SK-N-SH (cell line): ENCODE measurements around the gene BABAM2. TPM values are rescaled to one million over a fixed set of nuclear protein-coding genes. Genes with fewer than 3 reads are reported as not detected.

ENCODE experiments used
- CTCF ChIA-PET: fragments of 300-600, 350-600 bp; formaldehyde crosslinking; extraction: SDS; loops from one replicate; lab custom pipeline; 2021; lab: Yijun Ruan, JAX
- POLR2A ChIA-PET: fragments of 350-600 bp; sonication (Branson Sonifier 250); formaldehyde crosslinking; extraction: SDS; loops from one replicate; lab custom pipeline; 2020; ENCODE audit warnings: antibody characterized with exemption, inconsistent platforms; lab: Yijun Ruan, JAX
- DNase-seq: peaks from one replicate; pipeline ENCODE4 v3.0.0; 2012
- H2AFZ ChIP-seq: fragments of 200-600 bp; sonication (generic); 2 replicates; pipeline ENCODE4 v1.8.1; 2016; ENCODE audit warnings: antibody characterized with exemption, mild to moderate bottlenecking, low read depth
- H3F3A ChIP-seq: fragments of 200-600 bp; sonication (generic); replicated peaks from 2 replicates; pipeline ENCODE3; 2016; ENCODE audit warnings: antibody characterized with exemption, mild to moderate bottlenecking; ENCODE audit not compliant: insufficient read depth
- H3K27ac ChIP-seq, 2 experiments: fragments of 200-500 bp in 1 of 2; fragments of 200-600 bp in 1 of 2; sonication (Bioruptor generic) in 1 of 2; sonication (generic), shearing (Covaris generic) in 1 of 2; 2 replicates each; pipeline versions ENCODE4 v1.5.1 to v1.6.1; 2014 to 2016; ENCODE audit warnings: low read depth in 2 of 2, inconsistent platforms in 1 of 2, low read length in 1 of 2, mild to moderate bottlenecking in 1 of 2, mixed read lengths in 1 of 2
- H3K27me3 ChIP-seq: fragments of 200-600 bp; sonication (generic), shearing (Covaris generic); 2 replicates; pipeline ENCODE4 v1.6.1; 2016; ENCODE audit warnings: mixed run types; ENCODE audit not compliant: insufficient read depth
- H3K36me3 ChIP-seq, 2 experiments: fragments of 200-500 bp in 1 of 2; fragments of 200-600 bp in 1 of 2; sonication (Bioruptor generic) in 1 of 2; sonication (generic) in 1 of 2; replicated peaks in 1 of 2; 2 replicates each; pipeline versions ENCODE3 to v1.5.1; 2014 to 2016; ENCODE audit warnings: low read length in 1 of 2, mild to moderate bottlenecking in 1 of 2; ENCODE audit not compliant: insufficient read depth in 2 of 2, control insufficient read depth in 1 of 2
- H3K4me1 ChIP-seq, 2 experiments: fragments of 200-500 bp in 1 of 2; fragments of 200-600 bp in 1 of 2; sonication (Bioruptor generic) in 1 of 2; sonication (generic), shearing (Covaris generic) in 1 of 2; 2 replicates each; pipeline versions ENCODE4 v1.5.1 to v1.6.1; 2014 to 2016; ENCODE audit warnings: low read depth in 1 of 2, low read length in 1 of 2, mixed run types in 1 of 2; ENCODE audit not compliant: insufficient read depth in 2 of 2, control insufficient read depth in 1 of 2
- H3K4me2 ChIP-seq: fragments of 200-600 bp; sonication (generic), shearing (Covaris generic); 2 replicates; pipeline ENCODE4 v1.6.1; 2017; ENCODE audit warnings: mixed run types
- H3K4me3 ChIP-seq, 2 experiments: fragments of 200-500 bp in 1 of 2; fragments of 200-600 bp in 1 of 2; sonication (Bioruptor generic) in 1 of 2; sonication (generic), shearing (Covaris generic) in 1 of 2; 2 replicates each; pipeline versions ENCODE4 v1.5.1 to v1.8.1; 2014 to 2016; ENCODE audit warnings: low read depth in 2 of 2, inconsistent platforms in 1 of 2, low read length in 1 of 2, mild to moderate bottlenecking in 1 of 2, mixed read lengths in 1 of 2, moderate library complexity in 1 of 2
- H3K79me2 ChIP-seq: fragments of 200-600 bp; sonication (generic); 2 replicates; pipeline ENCODE4 v1.8.1; 2017; ENCODE audit warnings: mild to moderate bottlenecking; ENCODE audit not compliant: insufficient read depth
- H3K9ac ChIP-seq: fragments of 200-600 bp; sonication (generic); 2 replicates; pipeline ENCODE4 v1.6.1; 2017; ENCODE audit warnings: mixed run types
- H3K9me2 ChIP-seq: fragments of 200-600 bp; sonication (generic); 2 replicates; pipeline ENCODE4 v1.6.1; 2017; ENCODE audit warnings: mixed run types
- H3K9me3 ChIP-seq: fragments of 200-600 bp; sonication (generic); 2 replicates; pipeline ENCODE4 v1.6.1; 2017; ENCODE audit warnings: mixed run types, mild to moderate bottlenecking, moderate library complexity
- H4K20me1 ChIP-seq: fragments of 200-600 bp; sonication (generic); 2 replicates; pipeline ENCODE4 v1.6.1; 2017; ENCODE audit warnings: mild to moderate bottlenecking, mixed run types; ENCODE audit not compliant: insufficient read depth
- CHD2 ChIP-seq: fragments of 150-350 bp; IDR thresholded peaks from 2 replicates; pipeline ENCODE4 v1.6.1; 2018; ENCODE audit warnings: low read length; ENCODE audit not compliant: partially characterized antibody
- ELF1 ChIP-seq: IDR thresholded peaks from 2 replicates; pipeline ENCODE4 v1.4.0; 2012
- FOXJ3 ChIP-seq: sonication (generic); formaldehyde crosslinking; IDR thresholded peaks from 2 replicates; pipeline ENCODE4 v1.5.1; 2020; ENCODE audit warnings: mild to moderate bottlenecking, missing genetic modification reagents
- FOXM1 ChIP-seq: IDR thresholded peaks from 2 replicates; pipeline ENCODE4 v1.4.0; 2012; ENCODE audit warnings: low read depth, mild to moderate bottlenecking
- JUND ChIP-seq: IDR thresholded peaks from 2 replicates; pipeline ENCODE4 v1.4.0; 2012
- MEF2A ChIP-seq: IDR thresholded peaks from 2 replicates; pipeline ENCODE4 v1.4.0; 2012; ENCODE audit warnings: low read depth, borderline replicate concordance
- MXI1 ChIP-seq: IDR thresholded peaks from 2 replicates; pipeline ENCODE4 v1.6.1; 2012; ENCODE audit warnings: mild to moderate bottlenecking, low read depth, low read length, improper control_type of control experiment
- POLR2AphosphoS5 ChIP-seq: IDR thresholded peaks from 2 replicates; pipeline ENCODE4 v1.6.1; 2012; ENCODE audit warnings: low read depth, low read length
- RFX5 ChIP-seq: IDR thresholded peaks from 2 replicates; pipeline ENCODE4 v1.6.1; 2012; ENCODE audit warnings: mild to moderate bottlenecking, improper control_type of control experiment, low read length
- RXRA ChIP-seq: IDR thresholded peaks from 2 replicates; pipeline ENCODE4 v1.4.0; 2012; ENCODE audit warnings: low read depth, mild to moderate bottlenecking, borderline replicate concordance
- SIN3A ChIP-seq: IDR thresholded peaks from 2 replicates; pipeline ENCODE4 v1.6.1; 2012; ENCODE audit warnings: low read depth, mild to moderate bottlenecking, low read length, moderate library complexity, borderline replicate concordance
- SMC3 ChIP-seq: IDR thresholded peaks from 2 replicates; pipeline ENCODE4 v1.6.1; 2012; ENCODE audit warnings: low read depth, low read length, improper control_type of control experiment
- TAF1 ChIP-seq: IDR thresholded peaks from 2 replicates; pipeline ENCODE4 v1.6.1; 2012; ENCODE audit warnings: low read depth, mild to moderate bottlenecking, low read length, moderate library complexity, borderline replicate concordance
- TCF12 ChIP-seq: IDR thresholded peaks from 2 replicates; pipeline ENCODE4 v1.4.0; 2012
- YY1 ChIP-seq: IDR thresholded peaks from 2 replicates; pipeline ENCODE4 v1.4.0; 2012; ENCODE audit warnings: low read depth, mild to moderate bottlenecking
- WGBS: methylation state at CpG from one replicate; pipeline ENCODE4 v1.1.6; 2017; ENCODE audit warnings: low lambda C conversion rate; 5-methylcytosine and 5-hydroxymethylcytosine counted together
- polyA plus RNA-seq, 3 experiments: library from polyadenylated mRNA; depleted of rRNA; stranded (reverse); fragments of >200 nt; gene quantifications; 2 replicates each; pipeline ENCODE4 v1.2.3, GENCODE V29; 2012
- TF ChIP-seq, protein P1 (sequence below): IDR thresholded peaks from 2 replicates; pipeline ENCODE4 v1.4.0; 2012; ENCODE audit warnings: low read depth, borderline replicate concordance
- TF ChIP-seq, protein P2 (sequence below): fragments of 200-600 bp; sonication (generic); IDR thresholded peaks from 2 replicates; pipeline ENCODE4 v1.6.1; 2017; ENCODE audit warnings: antibody characterized with exemption, mild to moderate bottlenecking, moderate library complexity
- TF ChIP-seq, protein P3 (sequence below): IDR thresholded peaks from 2 replicates; pipeline ENCODE4 v1.4.0; 2012; ENCODE audit warnings: low read depth, borderline replicate concordance
- TF ChIP-seq, protein P4 (sequence below): fragments of 150-350 bp; IDR thresholded peaks from 2 replicates; pipeline ENCODE4 v1.6.1; 2016; ENCODE audit warnings: mild to moderate bottlenecking, low read depth, low read length
- TF ChIP-seq, protein P5 (sequence below): IDR thresholded peaks from 2 replicates; pipeline ENCODE4 v1.4.0; 2012; ENCODE audit warnings: low read depth

The BABAM2 gene
- polyA plus RNA-seq, 1 of the 3 experiments (the other 2 are of a cell fraction), result 34.0 TPM

DNA sequence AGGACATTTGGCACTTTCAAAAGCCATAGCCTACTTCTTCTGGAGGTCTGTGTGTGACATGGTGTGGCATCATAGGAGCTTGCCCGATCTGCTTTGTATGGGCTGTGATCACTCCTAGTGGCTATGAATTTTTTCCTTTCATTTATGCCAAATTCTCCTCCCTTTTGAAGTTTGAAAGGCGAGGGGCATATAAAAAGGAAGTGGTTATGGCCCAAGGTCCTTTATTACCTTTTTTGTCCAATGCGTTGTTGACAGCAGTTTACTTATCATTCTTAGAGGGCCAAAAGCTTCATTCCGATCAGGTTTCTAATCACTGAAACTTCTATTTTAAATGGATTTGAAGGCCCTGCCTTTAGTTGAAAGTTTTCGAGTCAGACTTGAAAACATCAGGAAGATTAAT, 277.8 kb downstream of the BABAM2 start:
- H3K9me3 ChIP-seq, result no peaks in the 10 kb centered on the region
- DNase-seq, result no peak
- H3K9me2 ChIP-seq, result no peaks in the 10 kb centered on the region
- no peaks in the 10 kb centered on the region for H4K20me1 ChIP-seq
- no peak overlapping the region for H3K9ac ChIP-seq
- H3K4me3 ChIP-seq, result no peak overlapping the region
- H3K79me2 ChIP-seq, result no peaks in the 10 kb centered on the region
- ChIA-PET POLR2A (no interaction called here), CTCF (interaction anchor here (0.6 to 1.7 kb wide), 4 partner anchors 16 to 165 kb away, joined by 3 to 4 read pairs (median 4); no protein-coding TSS in a partner anchor)
- no peaks in the 10 kb centered on the region for H3F3A ChIP-seq
- H3K27ac ChIP-seq, result no peak overlapping the region
- H2AFZ ChIP-seq, result no peak overlapping the region
- no peak for TF ChIP-seq RXRA
- TF ChIP-seq, protein P1, sequence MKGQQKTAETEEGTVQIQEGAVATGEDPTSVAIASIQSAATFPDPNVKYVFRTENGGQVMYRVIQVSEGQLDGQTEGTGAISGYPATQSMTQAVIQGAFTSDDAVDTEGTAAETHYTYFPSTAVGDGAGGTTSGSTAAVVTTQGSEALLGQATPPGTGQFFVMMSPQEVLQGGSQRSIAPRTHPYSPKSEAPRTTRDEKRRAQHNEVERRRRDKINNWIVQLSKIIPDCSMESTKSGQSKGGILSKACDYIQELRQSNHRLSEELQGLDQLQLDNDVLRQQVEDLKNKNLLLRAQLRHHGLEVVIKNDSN, result no peak
- TF ChIP-seq CHD2, result no peak
- TF ChIP-seq MXI1, result no peak
- no peak for TF ChIP-seq FOXM1
- no peak for TF ChIP-seq TAF1
- no peak for TF ChIP-seq YY1
- TF ChIP-seq ELF1, result no peak
- no peak for TF ChIP-seq JUND
- TF ChIP-seq, protein P2, sequence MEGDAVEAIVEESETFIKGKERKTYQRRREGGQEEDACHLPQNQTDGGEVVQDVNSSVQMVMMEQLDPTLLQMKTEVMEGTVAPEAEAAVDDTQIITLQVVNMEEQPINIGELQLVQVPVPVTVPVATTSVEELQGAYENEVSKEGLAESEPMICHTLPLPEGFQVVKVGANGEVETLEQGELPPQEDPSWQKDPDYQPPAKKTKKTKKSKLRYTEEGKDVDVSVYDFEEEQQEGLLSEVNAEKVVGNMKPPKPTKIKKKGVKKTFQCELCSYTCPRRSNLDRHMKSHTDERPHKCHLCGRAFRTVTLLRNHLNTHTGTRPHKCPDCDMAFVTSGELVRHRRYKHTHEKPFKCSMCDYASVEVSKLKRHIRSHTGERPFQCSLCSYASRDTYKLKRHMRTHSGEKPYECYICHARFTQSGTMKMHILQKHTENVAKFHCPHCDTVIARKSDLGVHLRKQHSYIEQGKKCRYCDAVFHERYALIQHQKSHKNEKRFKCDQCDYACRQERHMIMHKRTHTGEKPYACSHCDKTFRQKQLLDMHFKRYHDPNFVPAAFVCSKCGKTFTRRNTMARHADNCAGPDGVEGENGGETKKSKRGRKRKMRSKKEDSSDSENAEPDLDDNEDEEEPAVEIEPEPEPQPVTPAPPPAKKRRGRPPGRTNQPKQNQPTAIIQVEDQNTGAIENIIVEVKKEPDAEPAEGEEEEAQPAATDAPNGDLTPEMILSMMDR, result no peak
- TF ChIP-seq SMC3, result no peak
- TF ChIP-seq FOXJ3 (CRISPR knock-in tag), result no peak
- TF ChIP-seq, all 33 proteins: peak for 0
- peaks cover 4 to 16% of the 10 kb centered on the region in 2 experiments; a peak in 3 of 4 replicates for H3K4me1 ChIP-seq
- H3K36me3 ChIP-seq, result no peaks in the 10 kb centered on the region
- no peaks in the 10 kb centered on the region for H3K27me3 ChIP-seq
- no peak overlapping the region for H3K4me2 ChIP-seq
- 89% methylated on average over 5 of the region's 5 CpGs for WGBS

DNA sequence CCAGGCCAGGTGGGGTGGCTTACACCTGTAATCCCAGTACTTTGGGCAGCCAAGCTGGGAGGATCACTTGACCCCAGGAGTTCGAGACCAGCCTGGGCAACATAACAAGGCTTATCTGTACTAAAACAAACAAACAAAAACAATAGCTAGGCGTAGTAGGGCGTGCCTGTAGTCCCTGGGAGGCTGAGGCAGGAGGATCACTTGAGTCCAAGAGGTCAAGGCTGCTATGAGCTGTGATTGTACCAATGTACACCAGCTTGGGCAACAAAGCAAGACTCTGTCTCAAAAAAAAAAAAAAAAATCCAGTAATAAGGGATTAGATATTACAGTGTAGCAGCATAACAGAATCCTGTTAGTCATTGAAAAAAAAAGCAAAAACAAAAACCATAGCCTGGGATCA, 279.0 kb downstream of the BABAM2 start:
- no peak for TF ChIP-seq POLR2AphosphoS5
- TF ChIP-seq, protein P1, result no peak
- TF ChIP-seq, protein P3, sequence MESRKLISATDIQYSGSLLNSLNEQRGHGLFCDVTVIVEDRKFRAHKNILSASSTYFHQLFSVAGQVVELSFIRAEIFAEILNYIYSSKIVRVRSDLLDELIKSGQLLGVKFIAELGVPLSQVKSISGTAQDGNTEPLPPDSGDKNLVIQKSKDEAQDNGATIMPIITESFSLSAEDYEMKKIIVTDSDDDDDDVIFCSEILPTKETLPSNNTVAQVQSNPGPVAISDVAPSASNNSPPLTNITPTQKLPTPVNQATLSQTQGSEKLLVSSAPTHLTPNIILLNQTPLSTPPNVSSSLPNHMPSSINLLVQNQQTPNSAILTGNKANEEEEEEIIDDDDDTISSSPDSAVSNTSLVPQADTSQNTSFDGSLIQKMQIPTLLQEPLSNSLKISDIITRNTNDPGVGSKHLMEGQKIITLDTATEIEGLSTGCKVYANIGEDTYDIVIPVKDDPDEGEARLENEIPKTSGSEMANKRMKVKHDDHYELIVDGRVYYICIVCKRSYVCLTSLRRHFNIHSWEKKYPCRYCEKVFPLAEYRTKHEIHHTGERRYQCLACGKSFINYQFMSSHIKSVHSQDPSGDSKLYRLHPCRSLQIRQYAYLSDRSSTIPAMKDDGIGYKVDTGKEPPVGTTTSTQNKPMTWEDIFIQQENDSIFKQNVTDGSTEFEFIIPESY, result no peak
- no peak for TF ChIP-seq RFX5
- no peak for TF ChIP-seq MEF2A
- TF ChIP-seq, protein P4, sequence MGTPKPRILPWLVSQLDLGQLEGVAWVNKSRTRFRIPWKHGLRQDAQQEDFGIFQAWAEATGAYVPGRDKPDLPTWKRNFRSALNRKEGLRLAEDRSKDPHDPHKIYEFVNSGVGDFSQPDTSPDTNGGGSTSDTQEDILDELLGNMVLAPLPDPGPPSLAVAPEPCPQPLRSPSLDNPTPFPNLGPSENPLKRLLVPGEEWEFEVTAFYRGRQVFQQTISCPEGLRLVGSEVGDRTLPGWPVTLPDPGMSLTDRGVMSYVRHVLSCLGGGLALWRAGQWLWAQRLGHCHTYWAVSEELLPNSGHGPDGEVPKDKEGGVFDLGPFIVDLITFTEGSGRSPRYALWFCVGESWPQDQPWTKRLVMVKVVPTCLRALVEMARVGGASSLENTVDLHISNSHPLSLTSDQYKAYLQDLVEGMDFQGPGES, result no peak
- TF ChIP-seq TCF12, result no peak
- no peak for TF ChIP-seq SIN3A
- TF ChIP-seq, protein P5, sequence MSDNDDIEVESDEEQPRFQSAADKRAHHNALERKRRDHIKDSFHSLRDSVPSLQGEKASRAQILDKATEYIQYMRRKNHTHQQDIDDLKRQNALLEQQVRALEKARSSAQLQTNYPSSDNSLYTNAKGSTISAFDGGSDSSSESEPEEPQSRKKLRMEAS, result no peak
- TF ChIP-seq YY1, result no peak
- no peak overlapping the region for H3K4me2 ChIP-seq
- no peaks in the 10 kb centered on the region for H4K20me1 ChIP-seq
- H2AFZ ChIP-seq, result no peak overlapping the region
- no peaks in the 10 kb centered on the region for H3K27me3 ChIP-seq
- H3K79me2 ChIP-seq, result no peaks in the 10 kb centered on the region
- no peak overlapping the region for H3K27ac ChIP-seq
- no peaks in the 10 kb centered on the region for H3K9me2 ChIP-seq
- ChIA-PET POLR2A (no interaction called here), CTCF (interaction anchor here (0.6 to 1.8 kb wide), 6 partner anchors 12 to 1995 kb away, joined by 3 to 6 read pairs (median 4); no protein-coding TSS in a partner anchor)
- no peak overlapping the region for H3K4me3 ChIP-seq
- peaks cover 4 to 5% of the 10 kb centered on the region in 2 experiments; a peak in 3 of 4 replicates for H3K4me1 ChIP-seq
- 88% methylated on average over 3 of the region's 3 CpGs for WGBS
- H3K9ac ChIP-seq, result no peak overlapping the region
- no peaks in the 10 kb centered on the region for H3K36me3 ChIP-seq
- no peak for DNase-seq
- no peaks in the 10 kb centered on the region for H3F3A ChIP-seq
- no peaks in the 10 kb centered on the region for H3K9me3 ChIP-seq
